HCT116 (cell line): ENCODE measurements around the gene RGL2.

ENCODE experiments used
- CEBPB ChIP-seq: IDR thresholded peaks from 2 replicates; pipeline ENCODE4 v1.6.1; 2012; ENCODE audit warnings: low read depth
- EGR1 ChIP-seq: IDR thresholded peaks from 2 replicates; pipeline ENCODE4 v1.6.1; 2012; ENCODE audit warnings: low read depth
- EZH2 ChIP-seq: fragments of 200-600 bp; sonication (generic); IDR thresholded peaks from 2 replicates; pipeline ENCODE4 v1.6.1; 2017; ENCODE audit warnings: antibody characterized with exemption, mixed run types
- EZH2phosphoT487 ChIP-seq: fragments of 200-600 bp; IDR thresholded peaks from 2 replicates; pipeline ENCODE4 v1.6.1; 2018; ENCODE audit warnings: antibody characterized with exemption, borderline replicate concordance
- POLR2A ChIP-seq: IDR thresholded peaks from 2 replicates; pipeline ENCODE4 v1.7.0; 2011; ENCODE audit warnings: borderline replicate concordance; ENCODE audit not compliant: insufficient read depth, insufficient read length; ENCODE audit errors: extremely low read depth
- SIN3A ChIP-seq: IDR thresholded peaks from 2 replicates; pipeline ENCODE4 v1.6.1; 2012; ENCODE audit warnings: low read depth
- TF ChIP-seq, protein P1 (sequence below), 3 experiments: fragments of 200-600 bp in 1 of 3; sonication (generic) in 1 of 3; IDR thresholded peaks in 2 of 3; conservative IDR thresholded peaks in 1 of 3; 2 replicates each; pipeline ENCODE4 v1.5.1; 2012 to 2017; ENCODE audit warnings: low read depth in 2 of 3, low read length in 2 of 3, antibody characterized with exemption in 1 of 3, borderline replicate concordance in 1 of 3, control low read depth in 1 of 3, mild to moderate bottlenecking in 1 of 3, mixed read lengths in 1 of 3, mixed run types in 1 of 3, moderate library complexity in 1 of 3; ENCODE audit not compliant: insufficient read depth in 1 of 3
- TF ChIP-seq, protein P2 (sequence below): IDR thresholded peaks from 2 replicates; pipeline ENCODE4 v1.6.1; 2011; ENCODE audit warnings: mild to moderate bottlenecking, low read length, moderate library complexity; ENCODE audit not compliant: insufficient replicate concordance; ENCODE audit errors: extremely low read depth
- TF ChIP-seq, protein P3 (sequence below): IDR thresholded peaks from 2 replicates; pipeline ENCODE4 v1.6.1; 2012

DNA sequence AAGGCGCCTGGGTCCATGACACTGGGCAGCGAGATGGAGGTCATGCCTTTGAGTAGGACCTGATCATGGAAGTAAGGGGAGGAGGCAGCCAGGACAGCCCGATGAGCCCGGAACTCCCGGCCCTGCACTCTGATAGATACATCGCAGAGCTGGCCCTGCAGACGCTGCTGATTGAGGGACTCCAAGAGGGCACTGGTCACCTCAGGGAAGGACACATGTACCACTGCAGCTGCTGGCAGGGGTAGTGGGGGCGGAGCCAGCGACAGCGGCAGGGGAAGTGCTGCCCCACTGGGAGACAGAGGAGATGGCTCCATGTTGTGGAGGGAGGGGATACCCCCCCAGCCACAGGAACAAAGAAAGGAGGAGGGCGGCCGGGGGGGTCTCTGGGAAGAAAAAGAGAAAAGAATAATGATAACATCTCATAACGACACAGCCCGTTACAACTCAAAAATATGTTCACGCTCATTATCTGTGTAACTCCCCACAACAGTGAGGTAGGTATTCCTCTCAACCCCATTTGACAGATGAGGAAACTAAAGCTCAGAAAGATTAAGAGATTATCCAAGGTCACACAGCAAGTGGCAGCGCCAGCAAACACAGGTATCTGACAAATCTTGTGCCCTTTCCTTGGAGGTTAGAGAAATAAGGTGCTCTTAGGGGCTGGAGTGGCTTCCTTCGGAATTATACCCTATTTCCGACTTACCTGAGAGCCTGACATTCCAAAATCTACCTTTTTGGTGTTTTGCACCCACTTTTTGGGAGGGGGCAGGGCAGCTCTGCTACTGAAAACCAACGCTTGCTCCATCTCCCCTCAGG lies 18.1 kb upstream of the RGL2 start:
- TF ChIP-seq EZH2 (no peak), CEBPB (no peak), EZH2phosphoT487 (no peak), SIN3A (no peak), EGR1 (no peak), POLR2A (no peak)
- TF ChIP-seq, protein P1, sequence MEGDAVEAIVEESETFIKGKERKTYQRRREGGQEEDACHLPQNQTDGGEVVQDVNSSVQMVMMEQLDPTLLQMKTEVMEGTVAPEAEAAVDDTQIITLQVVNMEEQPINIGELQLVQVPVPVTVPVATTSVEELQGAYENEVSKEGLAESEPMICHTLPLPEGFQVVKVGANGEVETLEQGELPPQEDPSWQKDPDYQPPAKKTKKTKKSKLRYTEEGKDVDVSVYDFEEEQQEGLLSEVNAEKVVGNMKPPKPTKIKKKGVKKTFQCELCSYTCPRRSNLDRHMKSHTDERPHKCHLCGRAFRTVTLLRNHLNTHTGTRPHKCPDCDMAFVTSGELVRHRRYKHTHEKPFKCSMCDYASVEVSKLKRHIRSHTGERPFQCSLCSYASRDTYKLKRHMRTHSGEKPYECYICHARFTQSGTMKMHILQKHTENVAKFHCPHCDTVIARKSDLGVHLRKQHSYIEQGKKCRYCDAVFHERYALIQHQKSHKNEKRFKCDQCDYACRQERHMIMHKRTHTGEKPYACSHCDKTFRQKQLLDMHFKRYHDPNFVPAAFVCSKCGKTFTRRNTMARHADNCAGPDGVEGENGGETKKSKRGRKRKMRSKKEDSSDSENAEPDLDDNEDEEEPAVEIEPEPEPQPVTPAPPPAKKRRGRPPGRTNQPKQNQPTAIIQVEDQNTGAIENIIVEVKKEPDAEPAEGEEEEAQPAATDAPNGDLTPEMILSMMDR (IDR thresholded peaks at IDR 0.05 in 2 of 3, conservative IDR thresholded peaks at IDR 0.05 in 1 of 3; ENCODE audit: borderline replicate concordance in 1 of 3, insufficient read depth in 1 of 3, low read depth in 2 of 3, low read length in 2 of 3) = no peak
- TF ChIP-seq, protein P2, sequence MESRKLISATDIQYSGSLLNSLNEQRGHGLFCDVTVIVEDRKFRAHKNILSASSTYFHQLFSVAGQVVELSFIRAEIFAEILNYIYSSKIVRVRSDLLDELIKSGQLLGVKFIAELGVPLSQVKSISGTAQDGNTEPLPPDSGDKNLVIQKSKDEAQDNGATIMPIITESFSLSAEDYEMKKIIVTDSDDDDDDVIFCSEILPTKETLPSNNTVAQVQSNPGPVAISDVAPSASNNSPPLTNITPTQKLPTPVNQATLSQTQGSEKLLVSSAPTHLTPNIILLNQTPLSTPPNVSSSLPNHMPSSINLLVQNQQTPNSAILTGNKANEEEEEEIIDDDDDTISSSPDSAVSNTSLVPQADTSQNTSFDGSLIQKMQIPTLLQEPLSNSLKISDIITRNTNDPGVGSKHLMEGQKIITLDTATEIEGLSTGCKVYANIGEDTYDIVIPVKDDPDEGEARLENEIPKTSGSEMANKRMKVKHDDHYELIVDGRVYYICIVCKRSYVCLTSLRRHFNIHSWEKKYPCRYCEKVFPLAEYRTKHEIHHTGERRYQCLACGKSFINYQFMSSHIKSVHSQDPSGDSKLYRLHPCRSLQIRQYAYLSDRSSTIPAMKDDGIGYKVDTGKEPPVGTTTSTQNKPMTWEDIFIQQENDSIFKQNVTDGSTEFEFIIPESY = no peak
- TF ChIP-seq, protein P3, sequence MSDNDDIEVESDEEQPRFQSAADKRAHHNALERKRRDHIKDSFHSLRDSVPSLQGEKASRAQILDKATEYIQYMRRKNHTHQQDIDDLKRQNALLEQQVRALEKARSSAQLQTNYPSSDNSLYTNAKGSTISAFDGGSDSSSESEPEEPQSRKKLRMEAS = no peak
